HL-60 (cell line): ENCODE measurements around the gene GSG1L2.

Source experiments
- DNase-seq, 2 experiments: peaks; one replicate each; pipeline ENCODE4 v3.0.0-alpha.2; 2010 to 2020; ENCODE audit warnings: low read depth in 1 of 2, low spot score in 1 of 2
- H3K27ac ChIP-seq: fragments of 250-450 bp; sonication (Bioruptor Pico); replicated peaks from 2 replicates; pipeline ENCODE4 v1.5.1; 2020; ENCODE audit warnings: mild to moderate bottlenecking, moderate library complexity
- H3K27me3 ChIP-seq: fragments of 250-450 bp; sonication (Bioruptor Pico); 2 replicates; pipeline ENCODE4 v1.5.1; 2021; ENCODE audit warnings: mild to moderate bottlenecking, moderate library complexity; ENCODE audit not compliant: insufficient read depth, poor library complexity, severe bottlenecking
- H3K4me3 ChIP-seq: replicated peaks from 2 replicates; pipeline ENCODE4 v1.5.1; 2011; ENCODE audit warnings: mild to moderate bottlenecking, control low read depth, low read length; ENCODE audit not compliant: insufficient read depth
- CTCF ChIP-seq: IDR thresholded peaks from one replicate; pipeline ENCODE4 v1.5.1; 2011; ENCODE audit warnings: low read length, control low read depth, inconsistent platforms; ENCODE audit not compliant: insufficient read depth
- GABPA ChIP-seq: IDR thresholded peaks from 2 replicates; pipeline ENCODE4 v1.6.1; 2012; ENCODE audit warnings: low read depth
- POLR2AphosphoS5 ChIP-seq: IDR thresholded peaks from 2 replicates; pipeline ENCODE4 v1.6.1; 2012; ENCODE audit warnings: low read depth
- SPI1 ChIP-seq: IDR thresholded peaks from 2 replicates; pipeline ENCODE4 v1.6.1; 2012; ENCODE audit warnings: low read depth, mild to moderate bottlenecking, borderline replicate concordance
- TF ChIP-seq, protein P1 (sequence below): IDR thresholded peaks from 2 replicates; pipeline ENCODE4 v1.6.1; 2012; ENCODE audit warnings: low read depth; ENCODE audit not compliant: insufficient replicate concordance

GSG1L2 gene

GRCh38 chr17:9824797-9825338, 3.0 kb upstream of the GSG1L2 start:
- no peaks in the 10 kb centered on the region for H3K27me3 ChIP-seq
- H3K27ac ChIP-seq, result no peak overlapping the region
- H3K4me3 ChIP-seq, result no peak overlapping the region
- DNase-seq, result no peak
- TF ChIP-seq, protein P1, sequence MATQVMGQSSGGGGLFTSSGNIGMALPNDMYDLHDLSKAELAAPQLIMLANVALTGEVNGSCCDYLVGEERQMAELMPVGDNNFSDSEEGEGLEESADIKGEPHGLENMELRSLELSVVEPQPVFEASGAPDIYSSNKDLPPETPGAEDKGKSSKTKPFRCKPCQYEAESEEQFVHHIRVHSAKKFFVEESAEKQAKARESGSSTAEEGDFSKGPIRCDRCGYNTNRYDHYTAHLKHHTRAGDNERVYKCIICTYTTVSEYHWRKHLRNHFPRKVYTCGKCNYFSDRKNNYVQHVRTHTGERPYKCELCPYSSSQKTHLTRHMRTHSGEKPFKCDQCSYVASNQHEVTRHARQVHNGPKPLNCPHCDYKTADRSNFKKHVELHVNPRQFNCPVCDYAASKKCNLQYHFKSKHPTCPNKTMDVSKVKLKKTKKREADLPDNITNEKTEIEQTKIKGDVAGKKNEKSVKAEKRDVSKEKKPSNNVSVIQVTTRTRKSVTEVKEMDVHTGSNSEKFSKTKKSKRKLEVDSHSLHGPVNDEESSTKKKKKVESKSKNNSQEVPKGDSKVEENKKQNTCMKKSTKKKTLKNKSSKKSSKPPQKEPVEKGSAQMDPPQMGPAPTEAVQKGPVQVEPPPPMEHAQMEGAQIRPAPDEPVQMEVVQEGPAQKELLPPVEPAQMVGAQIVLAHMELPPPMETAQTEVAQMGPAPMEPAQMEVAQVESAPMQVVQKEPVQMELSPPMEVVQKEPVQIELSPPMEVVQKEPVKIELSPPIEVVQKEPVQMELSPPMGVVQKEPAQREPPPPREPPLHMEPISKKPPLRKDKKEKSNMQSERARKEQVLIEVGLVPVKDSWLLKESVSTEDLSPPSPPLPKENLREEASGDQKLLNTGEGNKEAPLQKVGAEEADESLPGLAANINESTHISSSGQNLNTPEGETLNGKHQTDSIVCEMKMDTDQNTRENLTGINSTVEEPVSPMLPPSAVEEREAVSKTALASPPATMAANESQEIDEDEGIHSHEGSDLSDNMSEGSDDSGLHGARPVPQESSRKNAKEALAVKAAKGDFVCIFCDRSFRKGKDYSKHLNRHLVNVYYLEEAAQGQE, result no peak
- no peak for TF ChIP-seq CTCF
- no peak for TF ChIP-seq GABPA
- TF ChIP-seq POLR2AphosphoS5, result no peak
- TF ChIP-seq SPI1, result no peak

DNA sequence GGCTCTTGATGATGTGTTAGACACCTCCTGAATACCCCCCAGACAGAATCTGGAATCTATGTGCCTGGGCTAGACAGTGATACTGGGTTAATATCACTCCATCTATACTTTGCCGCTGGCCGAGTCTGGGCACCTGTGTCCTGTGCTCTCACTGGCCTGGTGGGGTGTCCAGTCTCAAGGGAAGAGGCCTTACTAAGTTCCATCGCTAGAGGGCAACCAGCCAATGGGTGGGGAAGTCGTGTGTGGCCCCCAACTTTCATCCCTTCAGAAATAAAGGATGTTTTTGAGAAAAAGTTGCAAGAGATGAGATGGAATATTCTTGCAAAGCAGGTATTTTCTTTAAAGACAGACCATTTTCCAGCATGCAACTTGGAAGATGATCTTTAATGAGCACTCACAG, 2.2 kb upstream of the GSG1L2 start:
- Histone ChIP-seq H3K27me3 (no peaks in the 10 kb centered on the region), H3K4me3 (no peak overlapping the region), H3K27ac (no peak overlapping the region)
- TF ChIP-seq SPI1, result no peak
- no peak for DNase-seq

GRCh38 chr17:9820448-9820847, 1.4 kb downstream of the GSG1L2 start:
- no peaks in the 10 kb centered on the region for H3K27me3 ChIP-seq
- TF ChIP-seq GABPA, result no peak
- no peak for TF ChIP-seq POLR2AphosphoS5
- no peak for TF ChIP-seq CTCF
- no peak for TF ChIP-seq SPI1
- TF ChIP-seq, protein P1, result no peak
- no peak overlapping the region for H3K4me3 ChIP-seq
- no peak overlapping the region for H3K27ac ChIP-seq
- no peak for DNase-seq

- DNase-seq, result no peak
- no peak overlapping the region for H3K27ac ChIP-seq
- H3K27me3 ChIP-seq, result no peaks in the 10 kb centered on the region
- TF ChIP-seq GABPA (no peak), POLR2AphosphoS5 (no peak)
- no peak overlapping the region for H3K4me3 ChIP-seq
These were observed 3.1 kb downstream of the GSG1L2 start for GRCh38 chr17:9818760-9819159.

DNA sequence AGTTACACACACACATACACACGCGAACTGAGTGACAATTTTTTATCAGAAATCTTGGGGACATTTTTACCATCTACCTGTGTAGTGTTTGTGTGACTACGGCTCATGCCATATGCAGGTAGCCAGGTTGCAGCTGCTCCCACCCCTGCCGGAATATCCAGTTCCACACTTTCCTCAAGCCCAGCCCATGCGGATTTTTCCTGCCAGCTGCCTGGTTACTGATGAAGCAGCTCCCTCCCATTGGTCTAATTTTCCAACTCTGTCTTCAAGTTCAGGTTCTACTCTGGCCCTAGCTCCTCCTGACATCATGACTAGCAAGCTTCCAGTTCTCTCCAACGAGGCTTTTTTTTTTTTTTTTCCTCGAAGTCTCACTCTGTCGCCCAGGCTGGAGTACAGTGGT, 4.8 kb downstream of the GSG1L2 start:
- Histone ChIP-seq H3K4me3 (no peak overlapping the region), H3K27me3 (no peaks in the 10 kb centered on the region), H3K27ac (no peak overlapping the region)
- TF ChIP-seq SPI1 (no peak), POLR2AphosphoS5 (no peak), CTCF (no peak), GABPA (no peak)
- TF ChIP-seq, protein P1, result no peak
- DNase-seq, result no peak
